HG03159 (cell line): Measurements from ENCODE around the gene PLPPR4.
"Not testable (repeated sequence)": the region's sequence is repeated elsewhere in the genome, so short reads cannot be mapped to it uniquely, and the experiment has no call there.

Experiments used
- ATAC-seq: cut with Tn5 transposase; IDR thresholded peaks from one replicate; pipeline ENCODE4 v1.9.1; 2021; ENCODE audit warnings: mild to moderate bottlenecking, moderate library complexity; ENCODE audit not compliant: unreplicated experiment

PLPPR4 gene, protein sequence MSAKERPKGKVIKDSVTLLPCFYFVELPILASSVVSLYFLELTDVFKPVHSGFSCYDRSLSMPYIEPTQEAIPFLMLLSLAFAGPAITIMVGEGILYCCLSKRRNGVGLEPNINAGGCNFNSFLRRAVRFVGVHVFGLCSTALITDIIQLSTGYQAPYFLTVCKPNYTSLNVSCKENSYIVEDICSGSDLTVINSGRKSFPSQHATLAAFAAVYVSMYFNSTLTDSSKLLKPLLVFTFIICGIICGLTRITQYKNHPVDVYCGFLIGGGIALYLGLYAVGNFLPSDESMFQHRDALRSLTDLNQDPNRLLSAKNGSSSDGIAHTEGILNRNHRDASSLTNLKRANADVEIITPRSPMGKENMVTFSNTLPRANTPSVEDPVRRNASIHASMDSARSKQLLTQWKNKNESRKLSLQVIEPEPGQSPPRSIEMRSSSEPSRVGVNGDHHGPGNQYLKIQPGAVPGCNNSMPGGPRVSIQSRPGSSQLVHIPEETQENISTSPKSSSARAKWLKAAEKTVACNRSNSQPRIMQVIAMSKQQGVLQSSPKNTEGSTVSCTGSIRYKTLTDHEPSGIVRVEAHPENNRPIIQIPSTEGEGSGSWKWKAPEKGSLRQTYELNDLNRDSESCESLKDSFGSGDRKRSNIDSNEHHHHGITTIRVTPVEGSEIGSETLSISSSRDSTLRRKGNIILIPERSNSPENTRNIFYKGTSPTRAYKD

GRCh38 chr1:99264201-99265021 lies at the start of gene PLPPR4:
TSS of gene PLPPR4 (plus strand) at chr1:99264492. CDS start at chr1:99264594, 102 bp downstream.
- ATAC-seq = no peak

- ATAC-seq = no peak
Measured at GRCh38 chr1:99216956-99217355, 47.3 kb upstream of the PLPPR4 start.

DNA sequence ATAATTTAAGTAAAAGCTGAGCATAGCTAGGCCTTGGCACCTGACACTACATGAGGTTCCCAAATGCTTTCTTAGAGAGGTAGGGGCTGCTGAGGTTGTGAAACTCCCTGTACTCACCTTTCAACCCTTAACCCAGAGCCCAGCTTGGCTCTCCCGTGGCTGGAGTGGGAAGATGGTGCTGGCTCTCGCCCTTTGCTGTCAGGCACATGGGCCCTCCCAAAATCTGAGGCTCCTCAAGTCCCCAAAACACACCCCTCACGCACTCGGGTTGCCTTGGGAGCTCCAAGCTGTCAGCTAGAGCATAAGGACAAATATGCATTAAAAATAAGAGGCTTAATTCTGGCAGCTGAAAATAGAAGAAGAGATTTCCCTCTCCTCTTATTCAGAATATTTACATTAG lies 46.7 kb upstream of the PLPPR4 start:
- no peak for ATAC-seq

- ATAC-seq = peak; percentile 31
Measured at GRCh38 chr1:99218572-99218971, 45.7 kb upstream of the PLPPR4 start.

DNA sequence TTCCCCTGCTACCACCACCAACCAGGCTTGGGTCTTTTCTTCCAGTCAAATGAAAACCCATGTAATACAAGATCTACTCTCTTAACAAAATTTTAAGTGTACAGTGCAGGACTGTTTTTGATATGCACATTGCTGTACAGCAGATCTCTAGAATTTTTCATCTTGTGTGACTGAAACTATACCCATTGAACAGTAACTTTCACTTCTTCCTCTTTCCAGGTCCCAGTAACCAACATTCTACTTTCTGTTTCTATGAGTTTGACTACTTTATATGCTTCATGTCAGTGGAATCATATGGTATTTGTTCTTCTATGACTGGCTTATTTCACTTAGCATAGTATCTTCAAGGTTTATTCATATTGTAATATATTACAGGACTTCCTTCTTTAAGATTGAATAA lies 45.3 kb upstream of the PLPPR4 start:
- peak; percentile 95 for ATAC-seq

GRCh38 chr1:99227056-99227897 lies 37.0 kb upstream of the PLPPR4 start:
- ATAC-seq = no peak

- ATAC-seq = peak; percentile 65
Measured at GRCh38 chr1:99228153-99228552, 36.1 kb upstream of the PLPPR4 start.

GRCh38 chr1:99229122-99229521 lies 35.2 kb upstream of the PLPPR4 start:
- ATAC-seq = no peak

DNA sequence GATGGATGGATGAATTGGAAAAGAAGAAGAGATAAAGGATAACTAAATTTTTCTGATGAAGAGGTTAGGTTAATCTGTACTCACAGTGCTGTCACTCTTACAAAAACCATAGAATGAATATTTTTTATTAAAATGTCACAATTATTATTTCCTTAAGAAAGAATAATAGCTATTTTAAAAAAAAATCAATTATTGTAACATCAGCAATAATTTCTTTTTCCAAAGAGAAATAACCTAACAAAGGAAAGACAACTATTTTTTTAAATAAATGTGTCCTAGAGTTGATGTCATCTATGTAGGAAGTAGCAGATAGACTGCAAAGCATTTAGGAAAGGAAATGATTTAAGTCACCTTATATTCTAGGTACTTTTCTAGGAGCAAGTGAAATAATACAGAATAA lies 33.6 kb upstream of the PLPPR4 start:
- no peak for ATAC-seq

- ATAC-seq = no peak
Measured at GRCh38 chr1:99232172-99232571, 32.1 kb upstream of the PLPPR4 start.

- no peak for ATAC-seq
Measured at GRCh38 chr1:99233446-99233845, 30.8 kb upstream of the PLPPR4 start.

DNA sequence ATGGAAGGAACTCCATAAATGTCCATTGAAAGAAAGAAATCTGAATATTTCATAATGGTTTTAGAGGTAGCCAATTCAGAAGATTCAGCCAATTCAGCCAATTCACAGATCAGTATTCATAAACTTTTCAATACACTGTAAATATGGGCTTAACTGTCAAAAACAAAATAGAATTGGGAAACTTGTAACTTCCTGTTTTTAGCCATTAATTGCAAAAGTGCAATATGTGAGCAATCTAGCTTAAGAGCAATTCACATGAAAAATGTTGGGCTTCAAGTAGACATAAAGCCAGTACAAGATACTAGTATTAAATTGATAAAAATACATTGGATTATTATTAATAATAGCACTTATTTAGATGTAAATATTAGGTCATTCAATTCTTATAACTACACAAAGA lies 27.5 kb upstream of the PLPPR4 start:
- no peak for ATAC-seq

GRCh38 chr1:99239690-99240089 lies 24.6 kb upstream of the PLPPR4 start:
- ATAC-seq = no peak

GRCh38 chr1:99240621-99241020 lies 23.7 kb upstream of the PLPPR4 start:
- no peak for ATAC-seq

DNA sequence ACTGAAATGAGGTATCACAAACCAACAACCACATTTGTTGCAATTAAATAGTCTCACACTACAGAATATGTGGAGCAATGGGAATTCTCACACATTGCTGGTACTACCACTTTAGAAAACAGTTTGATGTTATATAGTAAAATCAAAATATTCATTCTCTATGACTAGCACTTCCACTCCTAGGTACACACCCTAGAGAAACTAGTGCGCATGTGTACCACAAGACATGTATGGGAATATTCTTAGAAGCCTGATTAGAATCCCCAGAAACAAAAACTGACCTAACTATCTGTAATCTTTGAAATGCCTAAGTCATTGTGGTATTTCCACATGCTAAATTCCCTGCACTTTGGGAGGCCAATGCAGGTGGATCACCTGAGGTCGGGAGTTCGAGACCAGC lies 18.1 kb upstream of the PLPPR4 start:
- ATAC-seq = no peak

- no peak for ATAC-seq
Measured at GRCh38 chr1:99247199-99247598, 17.1 kb upstream of the PLPPR4 start.

- no peak for ATAC-seq
Measured at GRCh38 chr1:99250728-99251127, 13.6 kb upstream of the PLPPR4 start.

- no peak for ATAC-seq
Measured at GRCh38 chr1:99251308-99251707, 13.0 kb upstream of the PLPPR4 start.

- no peak for ATAC-seq
Measured at GRCh38 chr1:99252630-99253029, 11.7 kb upstream of the PLPPR4 start.

GRCh38 chr1:99260402-99260801 lies 3.9 kb upstream of the PLPPR4 start:
- ATAC-seq = not testable (repeated sequence)

DNA sequence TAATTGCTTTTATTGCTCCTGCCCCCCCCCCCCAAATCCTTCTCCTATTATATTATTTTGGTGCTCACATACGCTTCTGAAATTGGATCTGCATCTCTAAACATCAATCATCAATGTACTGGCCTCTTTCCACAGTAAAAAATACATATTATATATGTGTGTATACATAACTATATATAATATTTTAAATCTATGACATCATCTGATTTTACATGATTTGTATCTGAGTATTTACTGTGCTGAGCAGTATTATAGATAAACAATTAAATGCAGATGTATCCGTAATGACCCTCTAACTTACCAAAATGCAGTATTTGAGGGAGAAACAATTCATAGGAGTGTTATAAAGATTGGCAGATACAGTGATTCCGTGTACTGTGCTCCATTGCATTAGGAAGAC lies 832 bp downstream of the PLPPR4 start:
- ATAC-seq = no peak
